Mesendoderm (in vitro differentiated cells): ENCODE results near the gene RGPD6.
"Not testable (repeated sequence)": the region's sequence is repeated elsewhere in the genome, so short reads cannot be mapped to it uniquely, and the experiment has no call there.

ENCODE experiments used
- DNase-seq: peaks from one replicate; pipeline ENCODE4 v3.0.0; 2013
- H2AK5ac ChIP-seq: 2 replicates; pipeline ENCODE4 v1.6.1; 2013; ENCODE audit warnings: low read length, inconsistent platforms
- H2BK120ac ChIP-seq: 2 replicates; pipeline ENCODE4 v1.6.1; 2013; ENCODE audit warnings: low read depth, mild to moderate bottlenecking, low read length, moderate library complexity, mixed read lengths
- H2BK15ac ChIP-seq: replicated peaks from 2 replicates; pipeline ENCODE4 v1.6.1; 2013; ENCODE audit warnings: low read depth, mild to moderate bottlenecking, moderate library complexity
- H2BK5ac ChIP-seq: 2 replicates; pipeline ENCODE4 v1.6.1; 2013; ENCODE audit warnings: low read length, inconsistent platforms
- H3K18ac ChIP-seq: 2 replicates; pipeline ENCODE4 v1.6.1; 2013; ENCODE audit warnings: mild to moderate bottlenecking, low read length, mixed read lengths
- H3K23ac ChIP-seq: one replicate; pipeline ENCODE4 v1.6.1; 2013; ENCODE audit warnings: low read length
- H3K27ac ChIP-seq: 2 replicates; pipeline ENCODE4 v1.5.1; 2013; ENCODE audit warnings: low read depth, mild to moderate bottlenecking, inconsistent platforms, low read length, moderate library complexity
- H3K27me3 ChIP-seq: 2 replicates; pipeline ENCODE4 v1.6.1; 2013; ENCODE audit warnings: low read length, control low read depth, mild to moderate bottlenecking, inconsistent platforms; ENCODE audit not compliant: insufficient read depth, poor library complexity
- H3K36me3 ChIP-seq: 2 replicates; pipeline ENCODE4 v1.6.1; 2013; ENCODE audit warnings: low read length, inconsistent platforms; ENCODE audit not compliant: control insufficient read depth, insufficient read depth
- H3K4ac ChIP-seq: one replicate; pipeline ENCODE4 v1.6.1; 2013; ENCODE audit warnings: low read depth, mild to moderate bottlenecking, low read length, moderate library complexity
- H3K4me1 ChIP-seq: 2 replicates; pipeline ENCODE4 v1.6.1; 2013; ENCODE audit warnings: low read depth, low read length, inconsistent platforms; ENCODE audit not compliant: control insufficient read depth
- H3K4me2 ChIP-seq: 2 replicates; pipeline ENCODE4 v1.6.1; 2013; ENCODE audit warnings: low read length
- H3K4me3 ChIP-seq: 2 replicates; pipeline ENCODE4 v1.5.1; 2013; ENCODE audit warnings: mild to moderate bottlenecking, low read length
- H3K56ac ChIP-seq: one replicate; pipeline ENCODE4 v1.6.1; 2013; ENCODE audit warnings: low read length
- H3K79me1 ChIP-seq: 2 replicates; pipeline ENCODE4 v1.6.1; 2013; ENCODE audit warnings: low read length, inconsistent platforms
- H3K79me2 ChIP-seq: 2 replicates; pipeline ENCODE4 v1.6.1; 2013; ENCODE audit warnings: mild to moderate bottlenecking, low read length; ENCODE audit not compliant: control insufficient read depth, insufficient read depth
- H3K9ac ChIP-seq: 2 replicates; pipeline ENCODE4 v1.6.1; 2013; ENCODE audit warnings: low read length, inconsistent platforms
- H4K5ac ChIP-seq: one replicate; pipeline ENCODE4 v1.6.1; 2013; ENCODE audit warnings: low read length
- H4K8ac ChIP-seq: one replicate; pipeline ENCODE4 v1.6.1; 2013; ENCODE audit warnings: low read depth, mild to moderate bottlenecking, control low read depth, low read length, moderate library complexity
- WGBS: extraction: QIAGEN DNeasy Blood & Tissue Kit; methylation state at CpG from one replicate; pipeline ENCODE4 v1.1.7; 2013; ENCODE audit warnings: low lambda C conversion rate, missing lambda C conversion rate; ENCODE audit not compliant: insufficient coverage; ENCODE audit errors: extremely low coverage; 5-methylcytosine and 5-hydroxymethylcytosine counted together

Gene RGPD6

GRCh38 chr2:110496027-110496426 is 81.0 kb downstream of the RGPD6 start:
- H3K56ac ChIP-seq, H3K9ac ChIP-seq, H3K27me3 ChIP-seq, H3K23ac ChIP-seq, H3K4me3 ChIP-seq, H3K18ac ChIP-seq, H3K4me1 ChIP-seq, H4K5ac ChIP-seq, H3K27ac ChIP-seq, H2BK15ac ChIP-seq, H4K8ac ChIP-seq, DNase-seq, H2AK5ac ChIP-seq, H3K4me2 ChIP-seq, H3K79me1 ChIP-seq, H3K4ac ChIP-seq, H2BK120ac ChIP-seq, H3K79me2 ChIP-seq, H3K36me3 ChIP-seq, H2BK5ac ChIP-seq: not testable (repeated sequence)
- no CpG with 5 or more reads among the region's 6 CpGs for WGBS

- H3K36me3 ChIP-seq, H3K4me3 ChIP-seq, H2BK120ac ChIP-seq, H3K4me1 ChIP-seq, DNase-seq, H3K23ac ChIP-seq, H2BK15ac ChIP-seq, H3K4ac ChIP-seq, H2AK5ac ChIP-seq, H3K27ac ChIP-seq, H4K5ac ChIP-seq, H3K79me1 ChIP-seq, H3K79me2 ChIP-seq, H3K4me2 ChIP-seq, H2BK5ac ChIP-seq, H3K27me3 ChIP-seq, H3K18ac ChIP-seq, H4K8ac ChIP-seq, H3K56ac ChIP-seq, H3K9ac ChIP-seq: not testable (repeated sequence)
- WGBS, result no CpG with 5 or more reads among the region's 3 CpGs
These were observed 82.5 kb downstream of the RGPD6 start for GRCh38 chr2:110494488-110494887.

- H2BK15ac ChIP-seq, H3K79me1 ChIP-seq, H3K4me1 ChIP-seq, H3K18ac ChIP-seq, H2BK120ac ChIP-seq, H3K4me2 ChIP-seq, H3K4ac ChIP-seq, H3K36me3 ChIP-seq, H3K27me3 ChIP-seq, H3K4me3 ChIP-seq, H3K79me2 ChIP-seq, H4K8ac ChIP-seq, H3K56ac ChIP-seq, H3K23ac ChIP-seq, H4K5ac ChIP-seq, DNase-seq, H3K27ac ChIP-seq, H2AK5ac ChIP-seq, H3K9ac ChIP-seq, H2BK5ac ChIP-seq: not testable (repeated sequence)
- WGBS, result no CpG with 5 or more reads among the region's 1 CpG
These were observed 88.0 kb downstream of the RGPD6 start for GRCh38 chr2:110488991-110489390.

- not testable (repeated sequence) for H3K4ac ChIP-seq, H2BK15ac ChIP-seq, H3K9ac ChIP-seq, DNase-seq, H2BK5ac ChIP-seq, H4K5ac ChIP-seq, H3K18ac ChIP-seq, H4K8ac ChIP-seq, H3K79me2 ChIP-seq, H2BK120ac ChIP-seq, H3K4me2 ChIP-seq, H2AK5ac ChIP-seq, H3K56ac ChIP-seq, H3K27ac ChIP-seq, H3K27me3 ChIP-seq, H3K23ac ChIP-seq, H3K36me3 ChIP-seq, H3K4me1 ChIP-seq, H3K79me1 ChIP-seq, H3K4me3 ChIP-seq
- no CpG with 5 or more reads among the region's 4 CpGs for WGBS
These were observed 94.3 kb downstream of the RGPD6 start for GRCh38 chr2:110482697-110483096.

- not testable (repeated sequence) for DNase-seq, H3K79me2 ChIP-seq, H3K9ac ChIP-seq, H2AK5ac ChIP-seq, H3K4me3 ChIP-seq, H3K18ac ChIP-seq, H2BK5ac ChIP-seq, H2BK120ac ChIP-seq, H3K4ac ChIP-seq, H3K23ac ChIP-seq, H3K36me3 ChIP-seq, H3K27me3 ChIP-seq, H3K56ac ChIP-seq, H3K27ac ChIP-seq, H3K4me2 ChIP-seq, H2BK15ac ChIP-seq, H4K5ac ChIP-seq, H3K79me1 ChIP-seq, H4K8ac ChIP-seq, H3K4me1 ChIP-seq
- WGBS, result no CpG with 5 or more reads among the region's 3 CpGs
These were observed 95.8 kb downstream of the RGPD6 start for GRCh38 chr2:110481200-110481599.

- H2BK120ac ChIP-seq, H3K56ac ChIP-seq, H3K4me2 ChIP-seq, H2BK5ac ChIP-seq, H3K4ac ChIP-seq, H3K4me3 ChIP-seq, H3K79me2 ChIP-seq, DNase-seq, H2AK5ac ChIP-seq, H3K18ac ChIP-seq, H3K36me3 ChIP-seq, H3K23ac ChIP-seq, H3K27me3 ChIP-seq, H3K27ac ChIP-seq, H2BK15ac ChIP-seq, H4K8ac ChIP-seq, H3K9ac ChIP-seq, H3K4me1 ChIP-seq, H4K5ac ChIP-seq, H3K79me1 ChIP-seq: not testable (repeated sequence)
- WGBS, result no CpG with 5 or more reads among the region's 4 CpGs
These were observed 96.9 kb downstream of the RGPD6 start for GRCh38 chr2:110480084-110480483.
